ENCODE measurements around the gene NOX3. TPM values are rescaled to one million over a fixed set of nuclear protein-coding genes. Genes with fewer than 3 reads are reported as not detected.

The NOX3 gene
- total RNA-seq, 6 experiments from 2014 or later = not detected

GRCh38 chr6:155399062-155399744 is 56.4 kb downstream of the NOX3 start:
- H3K27ac Mint-ChIP-seq = no peak overlapping the region
- no peak for TF ChIP-seq CTCF (IDR thresholded peaks at IDR 0.05)

GRCh38 chr6:155398701-155399061 is 57.0 kb downstream of the NOX3 start:
- Mint-ChIP-seq H3K27ac (no peak overlapping the region), H3K4me3 (no peak overlapping the region), H3K9me3 (no peaks in the 10 kb centered on the region), H3K4me1 (ENCODE audit: low read depth) (peaks cover 33% of the 10 kb centered on the region), H3K27me3 (ENCODE audit: insufficient read depth) (no peaks in the 10 kb centered on the region; the same call in 1 of the 2 replicates), H3K36me3 (ENCODE audit: low read depth) (no peaks in the 10 kb centered on the region)
- no peak for DNase-seq
- TF ChIP-seq CTCF (IDR thresholded peaks at IDR 0.05) = no peak

More at GRCh38 chr6:155399062-155399744, 56.4 kb downstream of the NOX3 start:
- Mint-ChIP-seq H3K4me1 (ENCODE audit: low read depth) (peaks cover 27% of the 10 kb centered on the region), H3K9me3 (no peaks in the 10 kb centered on the region), H3K27me3 (ENCODE audit: insufficient read depth) (no peaks in the 10 kb centered on the region; the same call in 1 of the 2 replicates), H3K4me3 (no peak overlapping the region; the same call in 1 of the 2 replicates), H3K36me3 (ENCODE audit: low read depth) (no peaks in the 10 kb centered on the region)
- DNase-seq = no peak

GRCh38 chr6:155398221-155398620 is 57.4 kb downstream of the NOX3 start:
- H3K36me3 Mint-ChIP-seq (ENCODE audit: low read depth) = no peaks in the 10 kb centered on the region

GRCh38 chr6:155397172-155397705 is 58.4 kb downstream of the NOX3 start:
- TF ChIP-seq CTCF (IDR thresholded peaks at IDR 0.05) = no peak
- H3K4me1 Mint-ChIP-seq (ENCODE audit: low read depth) = peaks cover 36% of the 10 kb centered on the region
- no peaks in the 10 kb centered on the region for H3K36me3 Mint-ChIP-seq (ENCODE audit: low read depth)
- H3K4me3 Mint-ChIP-seq = no peak overlapping the region
- no peak overlapping the region for H3K27ac Mint-ChIP-seq
- DNase-seq = no peak
- H3K9me3 Mint-ChIP-seq = no peaks in the 10 kb centered on the region
- no peaks in the 10 kb centered on the region; the same call in none of the 2 replicates for H3K27me3 Mint-ChIP-seq (ENCODE audit: insufficient read depth)

More at GRCh38 chr6:155398221-155398620, 57.4 kb downstream of the NOX3 start:
- Mint-ChIP-seq H3K27me3 (ENCODE audit: insufficient read depth) (no peaks in the 10 kb centered on the region; the same call in none of the 2 replicates), H3K4me1 (ENCODE audit: low read depth) (peaks cover 36% of the 10 kb centered on the region), H3K4me3 (no peak overlapping the region), H3K9me3 (no peaks in the 10 kb centered on the region), H3K27ac (no peak overlapping the region)
- no peak for DNase-seq
- no peak for TF ChIP-seq CTCF (IDR thresholded peaks at IDR 0.05)

- Mint-ChIP-seq H3K4me1 (ENCODE audit: low read depth) (peaks cover 36% of the 10 kb centered on the region), H3K4me3 (no peak overlapping the region), H3K27me3 (ENCODE audit: insufficient read depth) (no peaks in the 10 kb centered on the region; the same call in none of the 2 replicates)
Observed at GRCh38 chr6:155396605-155397004, 59.0 kb downstream of the NOX3 start.

More at GRCh38 chr6:155396605-155397004, 59.0 kb downstream of the NOX3 start:
- TF ChIP-seq CTCF (IDR thresholded peaks at IDR 0.05) = no peak
- Mint-ChIP-seq H3K9me3 (no peaks in the 10 kb centered on the region), H3K36me3 (ENCODE audit: low read depth) (no peaks in the 10 kb centered on the region), H3K27ac (no peak overlapping the region)
- DNase-seq = no peak

Measured in HFFc6 (cell line).